GM12891 (cell line): ENCODE results near the gene ZFY.

Experiments used
- POLR2A ChIP-seq: IDR thresholded peaks from 2 replicates; pipeline ENCODE4 v1.6.1; 2011; ENCODE audit warnings: low read depth, low read length, control low read depth
- POLR2AphosphoS5 ChIP-seq: IDR thresholded peaks from 2 replicates; pipeline ENCODE4 v1.6.1; 2011; ENCODE audit warnings: low read depth, low read length, control low read depth
- SPI1 ChIP-seq: IDR thresholded peaks from 2 replicates; pipeline ENCODE4 v1.6.1; 2011; ENCODE audit warnings: low read depth, low read length, control low read depth
- TAF1 ChIP-seq: IDR thresholded peaks from 2 replicates; pipeline ENCODE4 v1.6.1; 2011; ENCODE audit warnings: low read depth, low read length, control low read depth

GRCh38 chrY:2949590-2950252 lies 14.5 kb downstream of the ZFY start:
- TF ChIP-seq POLR2AphosphoS5: no peak
- TF ChIP-seq TAF1: no peak
- TF ChIP-seq POLR2A: no peak
- no peak for TF ChIP-seq SPI1
